GM19351 (cell line): ENCODE results near the gene SYP.
A peak's percentile ranks its signal among the peaks of the same experiment; 100 is the strongest.
"Not testable (repeated sequence)": the region's sequence is repeated elsewhere in the genome, so short reads cannot be mapped to it uniquely, and the experiment has no call there.

Experiments
- ATAC-seq: cut with Tn5 transposase; IDR thresholded peaks from one replicate; pipeline ENCODE4 v1.9.1; 2021; ENCODE audit warnings: mild to moderate bottlenecking, moderate library complexity; ENCODE audit not compliant: unreplicated experiment

The SYP gene

DNA sequence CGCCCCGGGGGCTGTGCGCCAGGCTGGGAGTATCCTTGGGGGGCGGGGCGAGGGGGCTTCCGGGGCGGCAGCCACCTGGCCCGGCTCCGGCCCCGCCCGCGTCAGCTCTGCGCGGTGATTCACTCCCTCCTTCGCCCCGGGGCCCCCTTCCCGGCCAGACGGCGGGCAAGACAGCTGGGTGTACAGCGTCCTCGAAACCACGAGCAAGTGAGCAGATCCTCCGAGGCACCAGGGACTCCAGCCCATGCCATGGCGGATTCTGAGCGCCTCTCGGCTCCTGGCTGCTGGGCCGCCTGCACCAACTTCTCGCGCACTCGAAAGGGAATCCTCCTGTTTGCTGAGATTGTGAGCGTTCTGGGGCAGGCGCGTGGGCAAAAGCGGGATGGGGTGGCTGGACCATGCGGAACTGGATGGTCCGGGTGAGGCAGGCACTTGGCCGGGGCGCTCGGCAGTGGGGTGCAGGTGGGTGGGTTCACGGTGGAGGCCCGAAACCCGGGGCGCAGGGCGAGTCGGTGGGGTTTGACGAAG is 28.2 kb downstream of the SYP start, which contains the start of gene PLP2:
Gene PLP2, plus strand, starts transcription at position 147 of the 528 bp plus-strand sequence. Its CDS starts 103 bp downstream, at position 250.
- ATAC-seq = peak; percentile 37

GRCh38 chrX:49167740-49168108 is 32.3 kb downstream of the SYP start:
- no peak for ATAC-seq

DNA sequence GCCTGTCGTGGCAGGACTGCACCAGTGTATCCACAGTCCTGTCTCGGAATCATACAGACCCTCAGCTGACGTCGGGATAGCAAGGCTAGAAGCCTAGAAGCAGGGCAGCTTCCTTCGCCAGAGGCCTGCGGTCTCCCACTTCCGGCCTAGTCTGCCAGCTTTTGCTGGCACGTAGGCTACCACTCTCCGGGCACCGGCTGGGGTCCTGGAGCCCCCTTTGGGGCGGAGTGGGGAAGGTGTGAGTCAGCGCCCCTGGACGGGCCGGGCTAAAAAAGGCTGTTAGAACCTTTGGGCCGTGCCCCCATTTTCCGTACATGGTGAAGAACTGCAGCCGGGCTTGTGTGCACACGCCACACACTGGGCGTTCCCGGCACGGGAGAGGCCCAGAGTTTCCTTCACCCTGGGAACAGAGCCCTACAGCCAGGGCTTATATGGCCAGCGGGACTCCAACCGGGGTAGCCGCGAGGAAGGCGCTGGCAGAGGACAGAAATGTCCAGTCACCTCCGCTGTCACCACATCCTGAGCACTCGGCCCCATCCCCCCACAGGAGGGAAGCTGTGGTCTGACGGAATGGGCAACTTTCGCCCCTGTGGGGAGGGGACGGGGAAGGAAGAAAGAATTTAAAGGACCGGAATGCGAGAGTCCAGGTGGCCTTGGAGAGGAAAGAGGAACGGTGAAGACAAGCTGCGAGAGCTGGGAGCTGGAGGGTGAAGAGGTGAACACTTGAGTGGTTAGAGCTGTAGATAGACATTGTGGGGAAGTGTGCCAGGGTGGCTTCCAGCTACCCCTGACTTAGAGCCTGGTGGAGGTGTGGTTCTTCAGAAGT is 32.9 kb downstream of the SYP start:
- no peak for ATAC-seq

- ATAC-seq = no peak
These were observed 33.8 kb downstream of the SYP start for GRCh38 chrX:49165901-49166881.

DNA sequence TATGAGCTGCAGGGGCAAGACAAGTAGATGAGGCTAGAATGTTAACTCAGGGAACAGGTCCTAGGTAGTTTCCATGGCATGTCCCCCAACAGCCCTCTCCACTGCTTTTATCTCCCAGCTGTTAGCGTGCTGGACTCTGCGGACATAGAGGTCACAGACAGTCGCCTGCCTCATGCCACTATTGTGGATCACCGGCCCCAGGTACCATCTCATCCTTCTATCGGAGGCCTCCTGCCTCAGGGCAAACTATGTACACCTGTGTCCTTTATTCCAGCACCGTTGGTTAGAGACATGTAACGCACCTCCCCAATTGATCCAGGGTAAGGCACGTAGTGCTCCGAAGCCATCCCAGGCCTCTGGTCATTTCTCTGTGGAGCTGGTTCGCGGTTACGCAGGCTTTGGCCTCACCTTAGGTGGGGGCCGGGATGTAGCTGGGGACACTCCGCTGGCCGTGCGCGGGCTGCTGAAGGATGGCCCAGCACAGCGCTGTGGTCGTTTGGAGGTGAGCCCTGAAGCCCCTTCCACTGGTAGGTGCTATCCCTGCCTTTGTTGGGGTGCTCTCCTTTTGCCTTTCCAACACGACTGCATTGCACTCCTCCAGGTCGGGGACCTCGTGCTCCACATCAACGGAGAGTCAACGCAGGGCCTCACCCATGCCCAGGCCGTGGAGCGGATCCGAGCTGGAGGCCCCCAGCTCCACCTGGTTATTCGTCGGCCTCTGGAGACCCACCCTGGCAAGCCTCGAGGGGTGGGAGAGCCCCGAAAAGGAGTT is 35.2 kb downstream of the SYP start:
- no peak for ATAC-seq

DNA sequence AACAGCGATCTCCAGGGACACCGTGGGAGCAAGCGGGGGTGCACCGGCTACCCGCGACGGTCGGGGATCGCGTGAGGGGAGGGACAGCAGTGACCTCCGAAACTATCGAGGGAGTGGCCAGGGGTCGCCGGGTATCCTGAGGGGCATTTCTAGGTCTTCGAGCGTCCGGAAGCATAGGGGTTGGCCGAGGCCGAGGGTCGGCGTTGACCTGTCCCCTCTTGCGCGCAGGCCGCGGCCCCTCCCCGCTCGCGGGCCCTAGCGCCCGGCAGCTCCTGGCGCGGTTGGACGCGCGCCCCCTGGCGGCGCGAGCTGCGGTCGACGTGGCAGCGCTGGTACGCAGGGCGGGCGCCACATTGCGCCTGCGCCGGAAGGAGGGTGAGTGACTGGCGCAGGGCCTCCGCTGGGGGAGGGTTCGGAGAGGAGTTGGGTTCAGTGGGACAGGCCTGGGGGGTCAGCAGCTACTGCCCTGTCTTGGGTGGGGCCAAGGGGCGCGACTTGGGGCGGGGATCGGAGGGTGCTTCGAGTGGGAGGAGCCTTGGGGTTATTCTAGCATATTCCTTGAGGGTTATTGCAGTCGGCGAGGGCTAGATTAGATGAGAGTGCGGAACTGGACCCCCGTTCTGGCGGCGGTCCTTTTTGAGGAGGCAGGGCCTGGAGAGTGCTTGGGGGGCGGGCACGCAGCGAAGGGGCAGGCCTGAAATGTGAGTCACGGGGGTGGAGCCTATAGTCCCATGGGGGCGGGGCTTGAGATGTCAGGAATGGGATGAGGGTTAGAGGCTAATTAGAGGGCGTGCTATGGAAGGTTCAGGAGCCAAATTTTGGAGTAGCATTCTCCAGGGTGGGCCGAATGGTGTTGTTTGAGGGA is 36.2 kb downstream of the SYP start:
- ATAC-seq = peak; percentile 62

DNA sequence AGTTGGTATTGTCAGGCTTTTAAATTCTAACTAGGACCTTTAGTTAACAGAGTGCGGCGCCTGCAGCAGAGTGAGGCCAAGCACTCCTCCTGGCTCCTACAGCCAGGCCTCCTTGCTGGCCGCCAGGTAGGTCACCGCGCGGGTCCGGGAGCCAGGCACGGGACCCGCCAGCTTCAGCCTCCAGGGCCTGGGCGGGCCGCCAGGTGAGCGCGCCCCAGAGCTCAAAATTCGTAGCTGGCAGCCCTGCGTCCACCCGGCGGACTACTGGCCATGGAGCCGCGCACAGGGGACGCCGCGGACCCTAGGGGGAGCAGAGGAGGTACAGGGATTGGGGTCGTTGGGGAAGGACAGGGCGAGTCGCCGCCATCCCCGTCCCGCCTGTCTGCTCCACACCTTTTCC is 37.4 kb downstream of the SYP start, which contains the start of gene MAGIX:
Gene MAGIX, plus strand, starts transcription at position 139 of the 400 bp plus-strand sequence. Its CDS starts 132 bp downstream, at position 271.
- ATAC-seq = no peak

DNA sequence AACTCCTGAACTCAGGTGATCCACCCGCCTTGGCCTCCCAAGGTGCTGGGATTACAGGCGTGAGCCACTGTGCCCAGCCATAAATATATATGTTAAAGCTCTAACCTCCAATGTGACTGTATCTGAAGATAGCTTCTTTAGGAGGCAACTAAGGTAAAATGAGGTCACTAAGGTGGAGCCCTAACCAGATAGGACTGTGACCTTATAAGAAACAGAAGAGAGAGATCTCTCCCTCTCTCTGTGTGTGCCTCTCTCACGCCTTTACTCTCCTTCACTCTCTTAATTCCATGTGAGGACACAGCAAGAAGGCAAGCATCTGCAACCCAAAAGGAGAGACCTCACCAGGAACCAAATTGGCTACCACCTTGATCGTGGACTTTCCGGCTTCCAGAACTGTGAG is 38.4 kb downstream of the SYP start:
- no peak for ATAC-seq

GRCh38 chrX:49160908-49161307 is 39.1 kb downstream of the SYP start:
- ATAC-seq = no peak

DNA sequence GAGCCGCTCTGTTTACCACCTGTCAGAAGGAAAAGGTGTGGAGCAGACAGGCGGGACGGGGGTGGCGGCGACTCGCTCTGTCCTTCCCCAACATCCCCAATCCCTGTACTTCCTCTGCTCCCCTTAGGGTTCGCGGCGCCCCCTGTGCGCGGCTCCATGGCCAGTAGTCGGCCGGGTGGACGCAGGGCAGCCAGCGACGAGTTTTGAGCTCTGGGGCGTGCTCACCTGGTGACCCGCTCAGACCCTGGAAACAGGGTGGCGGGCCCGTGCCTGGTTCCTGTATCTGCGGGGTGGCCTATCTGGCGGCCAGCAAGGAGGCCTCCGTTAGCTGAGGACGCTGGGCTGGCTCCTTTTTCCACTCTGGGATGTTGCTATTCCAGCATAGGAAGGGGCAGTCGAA is 42.8 kb downstream of the SYP start:
- no peak for ATAC-seq

DNA sequence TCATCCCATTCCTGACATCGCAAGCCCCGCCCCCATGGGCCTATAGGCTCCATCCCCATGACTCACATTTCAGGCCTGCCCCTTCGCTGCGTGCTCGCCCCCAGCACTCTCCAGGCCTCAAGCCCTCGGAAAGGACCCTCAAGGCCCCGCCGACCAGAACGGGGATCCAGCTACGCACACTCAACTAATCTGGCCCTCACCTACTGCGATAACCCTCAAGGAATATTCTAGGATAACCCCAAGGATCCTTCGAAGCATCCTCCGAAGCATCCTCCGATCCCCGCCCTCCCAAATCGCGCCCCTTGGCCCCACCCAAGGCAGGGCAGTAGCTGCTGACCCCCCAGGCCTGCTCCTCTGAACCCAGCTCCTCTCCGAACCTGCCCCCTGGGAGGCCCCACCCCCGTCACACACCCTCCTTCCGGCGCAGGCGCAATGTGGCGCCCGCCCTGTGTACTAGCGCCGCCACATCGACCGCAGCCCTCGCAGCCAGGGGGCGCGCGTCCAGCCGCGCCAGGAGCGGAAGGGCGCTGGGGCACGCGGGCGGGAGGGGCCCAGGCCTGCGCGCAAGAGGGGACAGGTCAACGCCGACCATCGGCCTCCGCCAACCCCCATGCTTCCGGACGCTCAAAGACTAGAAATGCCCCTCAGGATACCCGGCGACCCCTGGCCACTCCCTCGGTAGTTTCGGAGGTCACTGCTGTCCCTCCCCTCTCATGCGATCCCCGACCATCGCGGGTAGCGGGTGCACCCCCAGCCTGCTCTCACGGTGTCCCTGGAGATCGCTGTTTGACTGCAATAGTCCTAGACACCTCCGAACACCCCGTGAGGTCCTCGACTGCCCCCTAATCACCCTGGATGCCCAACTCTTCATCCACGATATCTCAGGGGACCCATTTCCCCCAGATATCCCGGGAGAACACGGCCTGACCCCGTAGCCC is 43.8 kb downstream of the SYP start:
- peak; percentile 85 for ATAC-seq

DNA sequence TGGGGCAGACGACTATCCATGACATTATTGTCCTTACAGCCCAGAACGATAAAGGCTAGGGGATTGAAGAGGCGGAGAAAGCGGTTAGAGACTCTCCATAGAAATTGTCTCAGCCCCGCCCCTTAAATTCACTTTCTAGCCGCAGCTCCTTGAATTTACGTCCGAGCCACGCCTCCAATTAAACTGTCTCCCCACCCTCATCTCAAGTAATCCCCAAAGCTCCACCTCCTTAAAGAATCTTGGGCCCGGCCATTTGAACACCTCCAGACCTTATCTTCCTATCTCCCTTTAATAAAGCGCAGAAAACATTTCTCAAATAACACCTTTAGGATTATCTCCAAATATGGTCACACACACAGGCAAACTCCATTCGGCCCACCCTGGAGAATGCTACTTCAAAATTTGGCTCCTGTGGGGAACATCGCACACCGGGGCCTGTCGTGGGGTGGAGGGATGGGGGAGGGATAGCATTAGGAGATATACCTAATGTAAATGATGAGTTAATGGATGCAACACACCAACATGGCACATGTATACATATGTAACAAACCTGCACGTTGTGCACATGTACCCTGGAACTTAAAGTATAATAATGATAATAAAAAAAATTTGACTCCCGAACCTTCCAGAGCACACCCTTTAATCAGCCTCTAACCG is 44.6 kb downstream of the SYP start:
- ATAC-seq = peak; percentile 6

DNA sequence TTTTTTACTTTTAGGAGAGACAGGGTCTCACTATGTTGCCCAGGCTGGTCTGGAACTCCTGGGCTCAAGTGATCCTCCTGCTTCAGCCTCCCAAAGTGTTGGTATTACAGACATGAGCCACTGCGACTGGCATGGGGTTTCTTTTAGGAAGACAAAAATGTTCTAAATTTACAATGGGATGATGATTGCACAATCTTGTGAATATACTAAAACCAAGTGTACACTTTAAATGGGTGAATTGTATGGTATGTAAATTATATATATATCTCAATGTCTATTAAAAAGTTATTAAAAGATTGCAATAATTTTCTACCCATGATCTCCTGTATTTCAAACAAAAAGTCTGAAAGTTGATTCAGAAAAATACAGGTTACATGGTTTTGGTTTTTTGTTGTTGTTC is 46.5 kb downstream of the SYP start:
- no peak for ATAC-seq

- not testable (repeated sequence) for ATAC-seq
These were observed 50.7 kb downstream of the SYP start for GRCh38 chrX:49149291-49149690.

- not testable (repeated sequence) for ATAC-seq
These were observed 51.4 kb downstream of the SYP start for GRCh38 chrX:49148390-49149100.

GRCh38 chrX:49147936-49148335 is 52.1 kb downstream of the SYP start:
- ATAC-seq = no peak

DNA sequence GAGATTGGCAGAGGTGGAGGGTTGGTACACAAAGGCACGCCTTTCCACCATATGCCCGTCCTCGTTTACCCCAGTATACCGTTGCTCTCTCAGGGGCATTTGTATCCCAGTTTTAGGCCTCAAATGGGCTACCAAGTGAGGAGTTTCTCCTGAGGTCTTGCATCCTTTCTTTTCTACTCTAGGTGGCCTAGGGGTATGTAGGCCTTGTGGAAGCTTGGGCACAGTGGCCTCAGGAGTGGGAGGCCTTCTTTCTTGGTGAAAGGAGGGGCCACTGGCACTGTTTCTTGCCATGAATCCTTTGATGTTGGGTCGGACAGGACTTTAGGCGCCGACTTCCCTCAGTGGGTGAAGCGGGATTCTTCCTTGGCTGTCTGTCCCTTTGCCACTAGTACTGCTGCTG is 52.7 kb downstream of the SYP start:
- ATAC-seq = no peak
